Stimulated activated CD8-positive, alpha-beta memory T cell treated with anti-CD3 and anti-CD28 coated beads, Interleukin-12 subunit alpha, Interleukin-12 subunit beta, amount 100 ng/mL, for 1 hour (primary cell): ENCODE data around the gene RAF1.
"Not testable (repeated sequence)": the region's sequence is repeated elsewhere in the genome, so short reads cannot be mapped to it uniquely, and the experiment has no call there.

Source experiments
- DNase-seq: peaks from one replicate; pipeline ENCODE4 v3.0.0-alpha.2; 2020; ENCODE audit warnings: low read depth

RAF1 gene

DNA sequence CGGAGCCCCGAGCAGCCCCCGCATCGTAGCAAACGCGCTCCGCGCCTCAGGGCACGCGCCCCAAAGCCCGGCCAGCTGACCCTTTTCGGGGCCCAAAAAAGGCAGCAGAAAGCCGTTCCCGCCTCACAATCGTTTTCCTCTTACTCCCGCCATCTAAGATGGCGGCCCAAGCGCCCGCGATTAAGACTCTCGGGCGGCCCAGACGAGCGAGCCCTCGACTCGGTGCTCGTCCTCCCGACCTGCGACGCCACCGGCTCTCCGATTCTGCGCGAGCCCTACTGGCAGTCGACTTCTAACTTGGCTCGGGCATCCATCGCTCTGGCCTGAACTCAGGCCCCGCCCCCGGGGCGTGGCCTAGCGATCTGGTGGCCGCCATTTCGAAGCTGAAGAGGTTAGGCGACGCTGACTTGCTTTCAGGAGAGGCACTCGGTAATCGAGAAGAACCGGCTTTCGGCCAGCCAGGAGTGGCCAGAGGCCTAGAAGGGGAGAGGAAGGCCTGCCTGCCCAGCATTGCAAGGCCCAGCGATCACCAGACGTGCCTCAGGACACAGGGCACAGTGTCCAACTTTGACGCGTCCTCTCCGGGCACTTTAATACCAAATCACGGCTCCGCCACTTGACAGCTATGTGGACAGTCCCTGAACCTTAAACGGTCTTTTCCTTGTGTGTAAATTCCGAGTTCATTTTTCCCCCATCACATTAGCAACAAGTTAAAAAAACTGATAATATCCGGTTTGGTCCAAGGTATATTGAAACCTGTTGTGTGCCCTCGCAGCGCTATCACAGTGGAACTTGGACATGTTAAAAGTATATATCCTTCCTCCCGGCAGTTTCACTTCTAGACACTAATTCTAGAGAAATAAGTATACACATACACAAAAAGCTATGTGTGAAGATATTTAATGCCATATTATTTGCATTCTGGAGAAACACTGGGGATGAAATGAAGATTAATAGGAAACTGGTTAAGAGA lies at the start of gene RAF1:
TSS of gene RAF1 (minus strand) at position 182 of the 973 bp plus-strand sequence. CDS start 45,396 bp downstream, outside the sequence.
- peak; percentile 93 for DNase-seq

DNA sequence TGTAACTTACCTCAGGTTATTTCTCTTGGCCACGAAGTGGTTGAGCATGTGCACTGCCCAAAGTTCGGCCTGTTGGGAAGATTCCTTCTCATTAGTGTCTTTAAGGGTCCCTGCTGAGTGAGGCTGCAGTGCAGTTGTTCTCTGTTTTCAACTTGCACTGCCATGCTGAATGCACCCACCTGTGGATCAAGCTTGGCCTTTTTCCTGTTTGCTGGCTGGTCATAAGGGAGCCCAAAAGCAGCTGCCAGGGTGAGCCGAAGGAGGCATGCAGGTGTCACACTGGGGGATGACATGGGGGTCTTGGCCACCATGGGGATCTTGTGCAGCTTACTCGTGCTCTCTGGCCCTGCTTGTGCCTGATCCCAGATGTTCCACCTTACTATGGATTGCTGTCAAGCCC lies 46.1 kb upstream of the RAF1 start:
- no peak for DNase-seq

DNA sequence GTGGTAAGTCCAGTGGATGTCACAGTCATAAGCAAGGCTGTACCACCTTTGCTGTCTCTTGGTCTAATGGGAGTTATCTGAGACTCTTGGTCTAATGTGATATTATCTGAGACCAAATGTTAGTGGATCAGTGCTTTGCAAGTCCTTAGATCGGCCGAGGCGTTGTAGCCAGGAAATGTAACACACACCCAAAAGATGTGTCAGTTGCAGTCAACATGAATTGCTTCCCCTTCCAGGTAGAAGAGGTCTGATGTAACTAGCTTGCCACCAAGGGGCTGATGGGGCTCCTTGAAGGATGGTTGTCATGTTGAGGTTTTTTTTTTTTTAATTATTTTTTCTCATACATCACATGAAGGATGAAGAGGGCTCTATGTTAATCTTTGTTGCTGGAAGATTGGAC lies 45.4 kb upstream of the RAF1 start:
- no peak for DNase-seq

DNA sequence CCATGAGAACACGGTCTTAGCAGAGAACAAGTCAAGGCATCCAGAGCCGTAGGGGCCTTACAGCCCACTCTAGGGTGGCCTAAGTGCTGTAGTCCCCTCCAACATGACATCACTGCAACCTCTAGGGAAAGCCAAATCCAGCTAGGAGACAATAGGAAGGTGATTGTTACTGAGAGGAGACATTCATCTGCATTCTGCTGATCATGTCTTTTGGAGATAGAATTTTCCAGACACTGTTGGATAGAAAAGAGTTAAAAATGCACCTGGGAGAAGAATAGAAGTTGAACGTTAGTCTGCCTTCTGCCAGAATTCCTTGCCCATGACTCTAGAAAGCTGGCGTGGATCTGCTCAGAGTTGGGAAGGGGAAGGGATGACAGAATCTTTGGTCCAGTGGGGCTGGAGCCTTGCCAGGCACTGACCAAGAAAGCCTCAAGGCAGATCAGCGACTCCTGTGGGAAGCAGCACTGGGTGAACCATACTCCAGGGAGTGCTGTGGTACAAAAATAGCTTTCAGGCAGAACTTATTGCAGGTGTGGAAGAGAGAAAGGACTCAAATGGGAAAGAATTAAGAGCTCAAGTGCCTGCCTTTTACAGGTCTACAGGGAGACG lies 44.8 kb upstream of the RAF1 start:
- DNase-seq: no peak

DNA sequence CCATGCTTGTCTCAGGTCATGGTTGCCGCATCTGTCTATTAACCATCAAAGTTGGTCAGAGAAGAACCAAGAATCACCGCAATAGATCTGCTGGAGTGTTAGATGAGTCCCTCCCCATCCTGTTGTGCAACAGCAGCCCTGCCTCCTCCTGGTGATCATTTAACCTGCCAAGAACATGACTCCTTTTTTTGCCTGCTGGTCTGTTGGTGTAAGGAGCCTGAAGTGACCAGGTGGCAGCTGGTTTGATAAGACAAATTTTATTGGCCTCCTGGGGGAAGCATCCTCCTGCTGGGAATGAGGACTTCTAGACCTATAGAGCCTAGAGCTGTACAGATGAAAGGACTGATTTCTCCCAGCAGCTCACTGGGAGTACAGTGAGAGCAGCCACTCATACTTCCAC lies 43.5 kb upstream of the RAF1 start:
- no peak for DNase-seq

DNA sequence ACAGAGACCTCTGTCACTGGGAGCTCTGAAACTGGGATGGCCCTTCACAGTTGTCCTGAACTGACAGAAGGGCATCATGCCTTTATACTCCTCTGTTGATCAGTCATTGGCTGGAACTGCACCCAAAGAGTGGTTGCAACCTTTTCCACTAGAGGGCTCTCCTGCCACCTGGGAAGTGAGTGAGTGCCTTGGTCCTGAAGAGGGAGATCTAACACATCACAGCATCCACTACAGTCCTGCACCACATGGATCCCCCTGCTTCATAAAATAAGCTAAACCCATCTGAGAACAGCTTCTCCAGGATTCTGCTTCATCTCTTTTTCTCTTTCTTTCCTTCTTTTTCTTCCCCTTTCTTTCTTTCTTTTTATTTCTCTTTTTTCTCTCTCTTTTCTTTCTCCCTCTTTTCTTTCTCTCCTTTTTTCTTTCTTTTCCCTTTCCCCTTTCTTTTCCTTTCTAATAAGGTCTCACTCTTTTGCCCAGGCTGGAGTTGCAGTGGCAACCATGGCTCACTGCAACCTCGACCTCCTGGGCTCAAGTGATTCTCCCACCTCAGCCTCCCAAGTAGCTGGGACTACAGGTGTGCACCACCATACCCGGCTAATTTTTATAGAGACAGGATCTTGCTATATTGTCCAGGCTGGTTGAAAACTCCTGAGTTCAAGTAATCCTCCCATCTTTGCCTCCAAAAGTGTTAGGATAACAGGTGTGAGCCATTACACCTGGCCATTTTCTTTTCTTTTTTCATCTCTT lies 42.8 kb upstream of the RAF1 start:
- peak; percentile 22 for DNase-seq

DNA sequence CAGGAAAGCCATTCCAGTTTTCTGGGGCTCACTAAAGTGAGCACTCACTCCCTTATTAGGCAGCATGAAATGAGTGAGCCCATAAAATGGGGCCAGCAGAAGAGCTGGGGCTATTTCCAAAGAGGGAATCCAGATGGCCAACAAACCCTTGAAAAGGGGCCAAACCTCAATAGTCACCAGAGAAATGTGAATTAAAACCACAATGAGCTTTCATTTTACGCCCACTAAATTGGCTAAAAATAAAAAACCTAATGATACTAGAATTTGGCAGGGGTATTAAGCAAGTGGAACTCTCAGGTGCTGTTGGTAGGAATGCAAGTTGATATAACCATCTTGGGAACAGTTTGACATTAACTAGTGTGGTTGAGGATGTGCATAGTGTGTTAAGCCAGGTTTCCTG lies 42.1 kb upstream of the RAF1 start:
- no peak for DNase-seq

DNA sequence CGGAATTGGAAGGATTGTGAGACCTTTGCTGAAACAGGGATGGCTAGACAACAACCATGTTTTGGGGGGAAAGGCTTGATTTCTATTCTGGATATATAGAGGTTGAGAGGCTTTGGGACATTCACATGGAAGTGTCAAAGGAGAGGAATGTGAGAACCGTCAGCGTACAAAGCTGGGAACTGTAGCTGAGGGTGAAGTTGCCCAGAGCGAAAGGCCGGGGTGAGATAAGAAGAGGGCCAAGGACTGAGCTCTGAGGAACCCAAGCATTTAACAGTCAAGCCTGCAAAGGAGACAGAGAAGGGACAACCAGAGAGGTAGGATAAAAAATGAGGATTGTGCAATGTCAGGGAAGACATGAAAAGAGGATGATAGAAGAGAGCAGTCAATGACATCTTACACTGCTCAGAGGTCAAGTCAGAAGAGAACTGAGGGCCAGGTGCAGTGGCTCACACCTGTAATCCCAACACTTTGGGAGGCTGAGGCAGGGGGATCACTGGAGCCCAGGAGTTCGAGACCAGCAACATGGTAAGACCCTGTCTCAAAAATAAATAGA lies 41.5 kb upstream of the RAF1 start:
- DNase-seq: no peak

DNA sequence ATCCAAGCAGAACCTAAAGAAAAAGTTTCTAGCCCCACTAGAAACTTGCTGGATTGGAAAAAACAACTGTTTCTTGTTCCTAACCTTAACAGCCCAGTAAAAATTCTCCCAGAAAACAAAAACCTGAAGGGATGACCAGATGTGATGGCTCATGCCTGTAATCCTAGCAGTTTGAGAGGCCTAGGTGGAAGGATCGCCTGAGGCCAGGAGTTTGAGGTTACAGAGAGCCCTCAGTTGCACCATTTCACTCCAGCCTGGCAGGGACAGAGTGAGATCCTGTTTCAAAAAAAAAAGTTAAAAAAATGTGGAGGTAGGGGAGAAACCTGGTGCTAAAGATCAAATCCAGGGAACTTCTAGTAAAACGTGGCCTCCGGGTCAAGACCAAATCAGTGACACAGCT lies 38.6 kb upstream of the RAF1 start:
- DNase-seq: no peak

DNA sequence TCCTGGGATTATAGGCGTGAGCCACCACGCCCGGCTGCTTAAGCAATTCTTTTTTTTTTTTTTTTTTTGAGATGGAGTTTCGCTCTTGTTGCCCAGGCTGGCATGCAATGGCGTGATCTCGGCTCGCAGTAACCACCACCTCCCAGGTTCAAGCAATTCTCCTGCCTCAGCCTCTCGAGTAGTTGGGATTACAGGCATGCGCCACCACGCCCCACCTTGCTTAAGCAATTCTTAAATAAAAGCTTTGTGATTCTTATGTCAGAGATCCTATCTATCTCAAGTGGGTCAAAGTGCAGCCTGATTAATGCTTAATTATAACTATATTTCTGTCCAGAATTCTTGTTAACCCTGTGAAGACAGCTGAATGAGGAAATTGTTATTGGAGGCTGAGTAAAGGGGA lies 37.7 kb upstream of the RAF1 start:
- DNase-seq: not testable (repeated sequence)

DNA sequence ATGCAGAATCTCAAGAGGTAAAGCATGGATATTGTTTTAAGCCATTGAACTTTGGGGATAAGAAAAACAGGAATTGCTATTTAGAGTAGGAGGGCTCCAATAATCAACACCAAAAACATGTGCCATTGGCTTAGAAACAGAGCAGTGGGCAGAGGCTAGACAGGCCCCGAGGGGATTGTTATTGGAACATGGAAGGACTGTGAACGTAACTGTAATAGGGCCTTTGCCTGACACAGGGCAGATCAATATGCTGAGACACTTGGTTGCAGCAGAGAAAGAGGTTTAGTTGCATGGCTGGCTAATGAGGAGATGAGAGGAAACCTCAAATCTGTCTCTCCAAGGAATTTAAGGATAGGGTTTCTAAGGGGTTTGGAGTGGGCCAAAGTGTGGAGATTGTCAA lies 36.9 kb upstream of the RAF1 start:
- no peak for DNase-seq

DNA sequence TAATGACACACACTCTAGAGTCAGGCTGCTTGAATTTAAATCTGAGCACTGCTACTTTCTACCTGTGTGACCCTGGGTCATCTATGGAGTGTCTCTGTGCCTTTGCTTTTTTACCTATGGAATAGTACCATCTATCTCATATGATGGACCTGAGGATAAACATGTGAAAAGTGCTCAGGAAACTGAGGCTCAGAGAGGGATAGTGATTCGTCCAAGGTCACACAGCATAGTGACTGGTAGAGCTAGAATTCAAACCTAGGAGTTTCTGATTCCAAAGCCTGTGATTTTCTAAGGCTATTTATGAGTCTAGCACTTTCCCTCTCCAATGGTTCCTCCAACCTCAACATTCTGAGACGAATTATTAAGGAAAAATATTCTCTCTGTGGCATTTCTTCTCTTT lies 32.0 kb upstream of the RAF1 start:
- no peak for DNase-seq

DNA sequence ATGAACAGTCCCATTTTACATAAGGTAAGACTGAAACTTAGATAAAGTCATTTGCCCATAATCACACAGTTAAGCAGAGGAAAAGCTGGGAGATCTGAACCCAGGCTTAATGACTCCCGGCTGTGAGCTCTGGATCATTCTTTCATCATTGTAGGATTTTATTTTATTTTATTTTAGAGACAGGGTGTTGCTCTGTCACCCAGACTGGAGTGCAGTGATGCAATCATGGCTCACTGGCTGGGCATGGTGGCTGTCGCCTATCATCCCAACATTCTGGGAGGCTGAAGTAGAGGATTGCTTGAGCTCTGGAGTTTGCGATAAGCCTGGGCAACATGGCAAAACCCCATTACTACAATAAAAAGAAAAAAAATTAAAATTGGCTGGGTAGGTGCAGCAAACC lies 31.2 kb upstream of the RAF1 start:
- no peak for DNase-seq

DNA sequence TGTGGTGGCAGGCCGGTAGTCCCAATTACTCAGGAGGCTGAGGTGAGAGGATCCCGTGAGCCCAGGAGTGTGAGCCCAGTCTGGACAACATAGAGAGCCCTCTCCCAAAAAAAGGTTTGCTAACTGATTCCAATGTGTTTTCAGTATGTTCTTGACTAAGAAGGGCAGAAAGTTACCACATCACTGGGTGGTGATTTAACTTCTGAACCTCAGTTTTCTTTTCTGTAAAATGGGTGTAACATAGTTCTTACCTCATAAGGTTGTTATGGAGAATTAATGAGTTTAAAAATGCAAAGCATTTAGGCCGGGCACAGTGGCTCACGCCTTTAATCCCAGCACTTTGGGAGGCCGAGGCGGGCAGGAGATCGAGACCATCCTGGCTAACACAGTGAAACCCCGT lies 28.5 kb upstream of the RAF1 start:
- no peak for DNase-seq

DNA sequence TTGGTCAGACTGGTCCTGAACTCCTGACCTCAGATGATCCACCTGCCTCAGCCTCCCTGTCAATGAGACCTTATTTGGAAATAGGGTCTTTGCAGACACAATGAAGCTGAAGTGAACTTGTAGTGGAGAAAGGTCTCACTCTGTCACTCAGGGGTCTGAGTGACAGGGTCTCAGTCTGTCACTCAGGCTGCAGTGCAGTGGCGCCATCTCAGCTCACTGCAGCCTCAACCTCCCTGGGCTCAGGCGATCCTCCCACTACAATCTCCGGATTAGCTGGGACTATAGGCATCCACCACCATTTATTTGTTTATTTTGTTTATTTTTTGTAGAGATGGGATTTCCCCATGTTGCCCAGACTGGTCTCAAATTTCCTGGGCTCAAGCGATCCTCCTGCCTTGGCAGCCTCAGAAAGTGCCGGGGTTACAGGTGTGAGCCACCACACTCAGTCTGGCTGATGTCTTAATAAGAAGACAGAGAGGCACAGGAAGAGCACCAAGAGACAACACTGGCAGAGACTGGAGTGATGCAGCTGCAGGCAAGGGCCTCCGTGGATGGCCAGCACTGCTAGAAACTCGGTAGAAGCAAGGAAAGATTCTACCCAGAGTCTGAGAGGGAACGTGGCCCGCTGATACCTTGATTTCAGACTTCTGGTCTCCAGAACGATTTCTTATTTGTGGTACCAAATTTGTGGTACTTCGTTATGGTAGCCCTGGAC lies 26.2 kb upstream of the RAF1 start:
- DNase-seq: no peak

DNA sequence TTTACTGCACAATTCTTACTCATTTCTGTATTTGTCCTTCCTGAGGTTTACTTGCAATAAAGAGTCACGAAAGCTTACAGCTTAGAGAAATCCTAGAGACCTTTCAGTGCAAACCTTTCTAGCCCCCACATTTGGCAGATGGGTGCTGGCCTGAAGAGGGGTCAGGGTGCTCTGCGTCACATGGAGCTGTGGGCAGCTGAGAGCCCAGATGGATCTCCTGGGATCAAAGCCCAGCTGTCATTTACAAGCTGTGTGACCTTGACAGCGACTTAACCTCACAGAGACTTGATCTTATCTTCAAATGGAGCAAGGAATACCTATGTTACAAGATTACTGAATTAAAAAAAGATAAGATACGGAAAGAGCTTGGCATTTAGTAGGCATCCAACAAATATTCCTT lies 24.0 kb upstream of the RAF1 start:
- DNase-seq: no peak

DNA sequence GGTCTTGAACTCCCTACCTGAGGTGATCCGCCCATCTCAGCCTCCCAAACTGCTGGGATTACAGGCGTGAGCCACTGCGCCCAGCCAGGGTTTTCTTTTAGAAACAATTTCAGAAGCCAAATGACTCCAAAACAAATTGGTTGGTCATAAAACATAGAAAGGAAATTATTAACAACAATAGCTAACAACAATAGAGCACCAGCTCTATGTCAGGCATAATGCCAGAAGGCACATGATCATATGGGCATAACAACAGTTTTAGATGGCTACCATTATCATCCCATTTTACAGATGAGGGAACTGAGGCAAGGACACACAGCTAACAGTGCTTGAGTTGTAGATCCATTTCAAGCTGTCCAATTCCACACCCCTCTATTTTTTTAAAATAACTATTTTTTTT lies 22.2 kb upstream of the RAF1 start:
- no peak for DNase-seq

DNA sequence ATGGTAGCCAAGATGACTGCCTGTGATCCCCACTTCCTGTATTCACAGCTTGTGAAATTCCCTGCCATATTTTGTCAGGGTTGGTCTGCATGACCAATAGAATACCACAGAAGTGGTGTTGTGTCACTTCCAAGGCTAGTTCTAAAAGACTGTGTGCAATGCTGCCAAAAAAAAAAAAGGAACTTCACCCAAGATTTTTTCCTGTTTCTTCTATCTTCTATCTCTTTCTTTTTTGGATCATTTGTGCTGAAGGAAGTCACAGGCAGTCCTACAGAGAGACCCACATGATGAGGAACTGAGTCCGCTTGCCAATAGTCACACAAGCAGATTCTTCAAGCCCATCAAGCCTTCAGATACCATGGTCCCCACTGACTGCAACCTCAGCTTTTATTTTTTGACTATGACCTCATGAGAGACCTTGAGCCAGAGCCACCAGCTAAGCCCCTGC lies 18.1 kb upstream of the RAF1 start:
- no peak for DNase-seq

DNA sequence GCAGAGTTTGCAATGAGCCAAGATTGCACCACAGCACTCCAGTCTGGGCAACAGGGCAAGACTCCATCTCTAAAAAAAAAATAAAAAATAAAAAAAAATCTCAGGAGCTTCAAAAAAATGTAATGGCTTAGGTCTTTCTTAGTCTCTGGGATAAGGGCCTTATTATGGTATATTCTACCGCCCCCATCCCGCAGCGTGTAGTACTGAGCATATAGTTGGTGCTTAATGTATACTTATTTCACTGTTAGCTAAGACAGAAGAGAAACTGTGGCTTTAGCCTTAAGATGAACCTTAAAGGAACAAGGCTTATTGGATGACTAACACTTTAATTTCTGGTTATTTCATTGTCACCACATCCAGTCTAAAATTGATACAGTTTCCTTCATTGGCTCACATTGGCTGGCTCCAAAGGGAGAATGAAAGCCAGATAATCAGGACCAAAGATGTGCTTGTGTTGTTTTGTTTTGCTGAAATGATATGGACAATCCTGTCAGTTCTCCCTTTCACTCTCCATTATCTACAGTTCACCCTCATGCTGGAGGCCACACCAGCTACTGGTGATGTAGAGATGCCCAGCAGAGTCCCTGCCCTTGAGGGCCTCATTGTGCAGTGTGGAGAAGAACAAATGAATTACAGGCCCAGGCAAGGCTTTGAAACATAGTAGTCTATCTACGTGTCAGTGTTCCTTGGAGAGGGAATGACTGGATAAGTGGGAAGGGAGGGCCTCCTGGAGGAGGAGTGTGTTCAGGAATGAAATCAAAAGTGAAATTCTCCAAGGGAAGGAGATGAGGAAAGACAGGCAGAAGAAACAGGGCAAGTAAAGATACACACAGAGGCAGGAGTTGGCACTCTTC lies 17.4 kb upstream of the RAF1 start:
- no peak for DNase-seq

DNA sequence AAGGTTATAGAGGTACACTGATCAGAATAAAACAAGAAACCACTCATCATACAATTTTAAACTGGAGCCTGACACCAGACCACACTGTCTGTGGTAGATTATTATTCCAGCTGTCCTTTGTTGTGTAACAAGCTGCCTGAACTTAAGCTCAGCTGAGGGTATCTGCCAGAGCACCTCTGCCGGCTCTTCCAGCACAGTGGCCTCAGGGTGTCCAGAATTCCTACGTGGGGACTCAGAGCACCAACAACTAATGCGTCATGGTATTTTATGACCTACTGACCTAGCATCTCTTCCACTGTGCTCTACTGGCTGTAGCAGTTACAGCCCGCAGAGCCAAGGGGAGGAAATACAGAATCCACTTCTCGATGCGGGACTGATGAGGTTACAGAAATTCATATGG lies 15.6 kb upstream of the RAF1 start:
- no peak for DNase-seq

DNA sequence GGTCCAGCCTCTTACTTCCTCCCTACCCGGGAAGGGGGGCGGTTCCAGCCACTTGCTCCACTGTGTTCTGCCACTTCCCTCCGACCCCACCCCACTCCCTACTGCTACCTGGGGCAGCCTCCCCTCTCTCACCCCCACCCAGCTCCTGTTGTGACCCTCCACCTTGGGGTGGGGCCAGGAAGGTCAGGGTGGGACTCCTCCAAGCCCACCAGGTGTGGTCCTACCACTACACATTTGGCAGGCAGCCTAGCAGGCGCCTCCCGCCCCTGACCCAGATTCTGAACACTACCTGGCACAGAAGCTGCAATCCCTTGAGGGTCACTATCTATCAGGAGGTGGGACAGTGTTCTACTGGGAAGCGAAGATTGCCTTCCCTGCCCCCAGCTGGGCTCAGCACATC lies 13.7 kb upstream of the RAF1 start:
- no peak for DNase-seq
